IPS-11a (cell line): ENCODE data around the gene PHKG1.
"Not testable (repeated sequence)": the region's sequence is repeated elsewhere in the genome, so short reads cannot be mapped to it uniquely, and the experiment has no call there.

Source experiments
- H3K4me3 ChIP-seq: one replicate; pipeline ENCODE4 v1.5.1; 2013; ENCODE audit warnings: low read depth, low read length, control low read depth

The PHKG1 gene

GRCh38 chr7:56046721-56047445 lies 45.9 kb downstream of the PHKG1 start:
- H3K4me3 ChIP-seq, result no peak overlapping the region

DNA sequence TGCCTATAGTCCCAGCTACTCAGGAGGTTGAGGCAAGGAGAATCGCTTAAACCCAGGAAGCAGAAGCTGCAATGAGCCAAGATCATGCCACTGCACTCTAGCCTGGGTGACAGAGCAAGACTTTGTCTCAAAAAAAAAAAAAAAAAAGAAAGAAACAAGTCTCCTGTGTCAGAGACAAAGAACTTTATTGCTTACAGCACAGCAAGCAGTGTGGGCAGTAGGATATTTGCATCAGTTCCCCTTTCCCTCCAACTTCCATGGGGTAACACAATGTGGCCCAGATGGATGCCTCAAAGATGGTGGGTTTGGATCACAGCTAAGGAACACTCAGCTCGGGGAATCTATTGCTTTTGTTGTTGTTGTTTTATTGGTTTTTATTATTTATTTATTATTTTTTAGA lies 47.0 kb downstream of the PHKG1 start:
- not testable (repeated sequence) for H3K4me3 ChIP-seq

DNA sequence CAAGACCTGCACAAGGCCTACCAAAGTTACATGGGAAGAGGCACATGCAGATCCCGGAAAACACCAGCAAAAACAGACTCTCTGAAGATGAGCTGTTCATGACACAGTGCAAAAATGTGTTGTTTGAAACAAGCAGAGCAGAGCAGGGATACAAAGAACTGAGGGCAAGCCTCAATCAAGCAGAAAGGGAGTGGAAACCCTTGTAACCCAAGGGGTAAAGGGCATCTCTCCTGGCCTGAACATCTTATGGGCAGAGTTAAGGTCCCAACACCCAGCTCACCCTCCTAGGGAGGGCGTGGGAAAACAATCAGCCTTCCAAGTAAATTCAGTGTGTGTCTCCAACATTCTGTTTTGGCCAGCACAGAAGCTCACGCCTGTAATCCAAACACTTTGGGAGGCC lies 52.0 kb downstream of the PHKG1 start:
- H3K4me3 ChIP-seq, result no peak overlapping the region

- peak overlapping the region; percentile 83 for H3K4me3 ChIP-seq
Measured at GRCh38 chr7:56033671-56034432, 58.9 kb downstream of the PHKG1 start.

DNA sequence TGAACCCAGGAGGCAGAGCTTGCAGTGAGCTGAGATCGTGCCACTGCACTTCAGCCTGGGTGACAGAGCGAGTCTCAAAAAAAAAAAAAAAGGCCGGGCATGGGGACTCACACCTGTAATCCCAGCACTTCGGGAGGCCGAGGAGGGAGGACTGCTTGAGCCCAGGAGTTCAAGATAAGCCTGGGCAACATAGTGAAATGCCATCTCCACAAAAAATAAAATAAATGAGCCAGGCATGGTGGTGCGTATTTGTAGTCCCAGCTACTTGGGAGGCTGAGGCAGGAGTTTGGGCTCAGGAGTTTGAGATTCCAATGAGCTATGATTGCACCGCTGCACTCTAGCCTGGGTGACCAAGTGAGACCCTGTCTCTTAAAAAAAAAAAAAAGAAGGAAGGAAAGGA lies 60.2 kb downstream of the PHKG1 start:
- peak overlapping the region; percentile 1 for H3K4me3 ChIP-seq

- not testable (repeated sequence) for H3K4me3 ChIP-seq
Measured at GRCh38 chr7:56031556-56031955, 61.2 kb downstream of the PHKG1 start.

DNA sequence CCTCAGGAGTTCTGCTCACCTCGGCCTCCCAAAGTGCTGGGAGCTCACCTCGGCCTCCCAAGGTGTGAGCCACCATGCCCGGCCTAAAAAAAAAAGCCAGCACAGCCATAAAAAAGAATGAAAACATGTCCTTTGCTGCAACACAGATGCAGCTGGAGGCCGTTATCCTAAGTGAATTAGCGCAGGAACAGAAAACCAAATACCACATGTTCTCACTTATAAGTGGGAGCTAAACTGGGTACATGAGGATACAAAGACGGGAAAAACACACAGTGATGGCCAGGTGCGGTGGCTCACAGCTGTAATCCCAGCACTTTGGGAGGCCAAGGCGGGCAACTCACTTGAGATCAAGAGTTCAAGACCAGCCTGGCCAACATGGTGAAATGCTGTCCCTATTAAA lies 62.4 kb downstream of the PHKG1 start:
- H3K4me3 ChIP-seq, result no peak overlapping the region
